NCI-H345 treated with DMSO at 0.1 percent for 48 hours (cell line): Measurements from ENCODE around the gene GTF2IRD1.

Source experiments
- DNase-seq: peaks from one replicate; lab custom pipeline; 2025; ENCODE audit not compliant: unreplicated experiment; lab: John Stamatoyannopoulos, UW

GTF2IRD1 gene

GRCh38 chr7:74584160-74584954 lies 130.7 kb downstream of the GTF2IRD1 start:
- no peak for DNase-seq

- DNase-seq = no peak
Measured at GRCh38 chr7:74585844-74586243, 132.1 kb downstream of the GTF2IRD1 start.

DNA sequence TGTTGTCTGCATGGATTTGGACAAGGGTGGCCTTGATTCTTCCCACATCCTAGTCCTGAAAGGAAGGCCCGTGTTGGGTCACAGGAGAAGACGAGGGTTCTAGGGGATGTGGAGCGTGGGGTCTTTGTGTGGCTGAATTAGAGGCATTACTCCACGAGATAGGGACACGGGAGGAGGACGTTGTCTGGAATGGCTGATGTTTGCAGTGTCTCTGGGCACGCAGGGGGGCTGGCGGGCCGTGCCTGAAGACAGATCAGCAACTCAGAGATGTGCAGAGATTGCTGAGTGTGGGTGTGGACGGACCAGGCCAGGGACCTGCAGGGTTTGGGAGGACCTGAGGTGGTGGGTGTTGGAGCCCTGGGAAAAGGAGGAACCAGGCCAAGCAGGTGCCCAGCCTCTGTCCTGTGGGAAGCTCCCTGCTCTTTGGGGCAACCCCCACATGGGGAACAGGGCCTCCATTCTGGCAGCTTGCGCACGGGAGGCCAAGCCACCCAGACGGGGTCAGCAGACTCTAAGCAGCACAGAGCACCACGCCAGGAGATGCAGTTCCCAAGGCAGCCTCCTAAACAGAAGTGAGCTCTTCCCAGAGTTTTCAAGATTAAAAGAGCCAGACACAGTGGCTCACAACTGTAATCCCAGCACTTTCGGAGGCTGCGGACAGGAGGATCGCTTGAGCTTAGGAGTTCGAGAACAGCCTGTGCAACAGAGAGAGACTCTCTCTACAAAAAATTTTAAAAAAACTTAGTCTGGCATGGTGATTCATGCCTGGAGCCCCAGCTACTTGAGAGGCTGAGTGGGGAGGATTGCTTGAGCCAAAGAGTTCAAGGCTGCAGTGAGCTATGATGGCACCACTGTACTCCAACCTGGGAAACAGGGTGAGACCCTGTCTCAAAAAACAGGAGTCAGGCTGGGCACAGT lies 132.8 kb downstream of the GTF2IRD1 start:
- DNase-seq = no peak

DNA sequence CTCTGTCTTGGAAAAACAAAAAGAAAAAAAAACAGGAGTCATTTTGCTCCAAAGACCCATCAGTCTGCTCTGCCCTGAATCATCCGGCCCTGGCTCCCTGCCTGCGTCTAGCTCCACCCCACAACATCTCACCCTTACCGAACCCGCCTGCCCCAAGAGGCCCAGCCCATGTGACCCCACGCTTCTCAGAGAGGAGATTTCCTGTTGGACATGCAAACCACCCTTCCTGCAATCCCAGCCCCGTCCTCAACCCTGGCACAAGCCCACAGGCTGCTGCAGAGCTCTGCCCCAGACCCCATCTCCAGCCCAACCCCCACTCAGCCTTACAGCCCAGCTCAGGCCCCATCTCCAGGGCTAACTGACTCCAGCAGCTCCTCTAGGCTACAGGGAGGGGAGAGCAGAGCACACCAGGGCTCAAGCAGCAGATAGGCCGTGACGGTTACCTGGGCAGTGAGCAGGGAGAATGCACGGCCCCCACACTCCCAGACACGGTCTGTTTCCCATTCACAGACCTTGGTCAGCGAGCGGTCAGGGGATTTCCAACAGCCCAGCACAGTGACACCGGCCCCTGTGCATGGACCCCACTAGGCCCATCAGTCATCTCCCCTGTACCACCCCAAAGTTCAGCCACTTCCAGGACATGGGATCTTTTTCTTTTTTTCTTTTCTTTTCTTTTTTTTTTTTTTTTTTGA lies 133.9 kb downstream of the GTF2IRD1 start:
- DNase-seq = no peak

GRCh38 chr7:74590813-74591212 lies 137.1 kb downstream of the GTF2IRD1 start:
- no peak for DNase-seq

DNA sequence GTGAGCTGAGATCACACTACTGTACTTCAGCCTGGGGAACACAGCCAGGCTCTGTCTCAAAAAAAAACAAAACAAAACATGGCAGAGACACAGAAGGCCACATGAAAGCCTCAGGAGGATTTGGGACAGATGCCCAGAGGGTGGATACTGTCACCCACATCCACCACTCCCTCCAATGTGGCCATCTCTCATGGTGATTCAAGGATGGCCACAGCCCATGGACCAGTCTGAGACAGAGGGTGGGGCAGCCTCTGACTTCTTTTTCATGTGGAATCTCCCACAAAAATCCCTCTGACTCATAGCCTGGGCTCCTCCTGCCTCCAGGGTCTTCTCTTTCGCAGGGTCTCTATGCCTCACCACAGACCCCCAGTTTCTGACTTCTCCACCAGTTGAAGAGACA lies 144.9 kb downstream of the GTF2IRD1 start:
- no peak for DNase-seq

GRCh38 chr7:74599244-74599643 lies 145.5 kb downstream of the GTF2IRD1 start:
- no peak for DNase-seq

GRCh38 chr7:74604326-74605020 lies 150.8 kb downstream of the GTF2IRD1 start:
- no peak for DNase-seq

DNA sequence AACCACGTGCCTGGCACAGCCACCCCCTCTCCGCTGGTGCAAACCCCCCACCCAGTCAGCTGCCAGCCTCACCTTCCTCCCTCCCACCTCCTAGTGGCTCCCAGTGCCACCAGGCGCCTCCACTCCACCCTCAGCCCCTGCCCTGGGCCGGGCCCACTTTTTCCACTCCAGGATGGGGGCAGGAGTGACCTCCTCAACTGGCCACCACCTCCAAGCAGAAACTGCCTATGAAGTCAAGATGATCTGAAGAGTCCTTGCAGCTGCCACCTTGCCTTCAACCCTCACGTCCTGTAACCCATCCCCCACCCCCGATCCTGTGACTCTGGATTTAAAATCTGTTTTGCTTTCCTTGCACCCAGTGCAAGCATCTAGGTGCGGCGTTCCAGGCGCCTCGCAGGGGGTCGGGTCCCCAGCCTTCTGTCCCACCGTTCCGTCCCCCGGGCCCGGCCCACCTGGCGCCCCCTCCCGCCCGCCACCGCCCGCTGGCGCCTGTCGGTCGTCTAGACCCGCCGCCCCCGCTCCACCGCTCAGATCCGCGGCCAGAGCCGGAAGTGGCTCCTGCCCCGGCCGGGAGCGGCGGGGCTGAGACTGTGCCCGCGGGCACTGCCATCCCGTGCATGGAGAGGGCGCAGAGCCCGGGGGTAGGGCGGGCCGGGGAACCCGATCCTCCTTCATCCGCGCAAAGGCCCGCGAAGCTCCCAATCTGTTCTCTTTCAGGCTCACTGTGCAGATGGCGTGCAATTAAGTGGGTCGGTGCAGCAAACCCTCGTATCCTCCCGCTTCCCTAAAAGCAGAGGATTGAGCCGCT lies 152.6 kb downstream of the GTF2IRD1 start:
- DNase-seq = peak; percentile 43

GRCh38 chr7:74606909-74607510 lies 153.3 kb downstream of the GTF2IRD1 start:
- DNase-seq = no peak

DNA sequence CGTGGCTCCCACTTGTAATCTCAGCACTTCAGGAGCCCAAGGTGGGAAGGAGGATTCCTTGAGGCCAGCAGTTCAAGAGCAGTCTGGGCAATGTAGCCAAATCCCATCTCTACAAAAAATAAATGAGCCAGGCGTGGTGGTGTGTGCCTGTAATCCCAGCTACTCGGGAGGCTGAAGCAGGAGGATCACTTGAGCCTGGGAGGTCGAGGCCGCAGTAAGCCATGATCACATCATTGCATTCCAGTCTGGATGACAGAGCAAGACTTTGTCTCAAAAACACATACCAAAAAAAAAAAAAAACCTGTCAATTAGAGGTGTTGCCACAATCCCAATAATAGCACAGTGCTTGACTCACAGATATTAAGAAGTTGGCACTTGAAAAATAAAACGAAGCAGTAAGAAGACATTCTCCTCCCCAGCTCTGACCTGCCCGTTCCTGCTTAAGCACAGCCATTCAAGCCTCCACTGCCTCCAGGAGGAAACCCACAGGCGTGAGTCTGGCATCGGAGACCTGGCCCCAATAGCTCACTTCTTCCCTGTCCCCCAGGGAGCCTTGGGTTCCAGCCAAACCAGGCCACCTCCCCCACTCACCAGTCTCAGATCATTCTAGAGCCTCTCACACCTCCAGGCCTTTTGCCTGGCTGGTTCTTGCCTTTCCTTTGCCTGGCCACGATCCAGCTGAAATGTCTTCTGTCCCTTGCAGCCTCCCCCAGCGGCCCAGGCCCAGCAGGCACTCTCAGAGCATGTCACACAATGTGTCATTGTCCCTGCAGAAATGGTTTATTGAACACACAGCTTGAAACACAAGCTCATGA lies 158.5 kb downstream of the GTF2IRD1 start:
- peak; percentile 59 for DNase-seq

GRCh38 chr7:74615933-74616780 lies 162.5 kb downstream of the GTF2IRD1 start:
- no peak for DNase-seq

GRCh38 chr7:74617180-74617744 lies 163.6 kb downstream of the GTF2IRD1 start:
- DNase-seq = no peak

GRCh38 chr7:74619235-74619860 lies 165.6 kb downstream of the GTF2IRD1 start:
- peak; percentile 21 for DNase-seq

DNA sequence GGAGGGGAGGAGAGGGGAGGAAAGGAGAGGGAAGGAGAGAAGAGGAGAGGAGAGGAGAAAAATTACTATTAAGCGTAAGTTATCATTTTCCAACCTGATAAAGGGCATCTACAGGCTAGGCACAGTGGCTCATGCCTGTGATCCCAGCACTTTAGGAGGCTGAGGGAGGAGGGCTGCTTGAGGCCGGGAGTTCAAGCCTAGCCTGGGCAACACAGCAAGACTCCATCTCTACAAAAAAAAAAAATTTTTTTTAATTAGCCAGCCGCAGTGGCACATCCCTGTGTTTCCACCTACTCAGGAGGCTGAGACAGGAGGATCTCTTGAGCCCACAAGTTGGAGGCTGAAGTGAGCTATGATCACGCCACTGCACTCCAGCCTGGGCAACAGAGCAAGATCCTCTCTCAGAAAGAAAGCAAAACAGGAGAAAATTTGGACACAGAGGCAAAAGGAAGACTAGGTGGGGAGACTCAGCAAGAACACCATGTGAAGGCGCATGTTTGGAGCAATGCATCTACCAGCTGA lies 168.6 kb downstream of the GTF2IRD1 start:
- DNase-seq = no peak

DNA sequence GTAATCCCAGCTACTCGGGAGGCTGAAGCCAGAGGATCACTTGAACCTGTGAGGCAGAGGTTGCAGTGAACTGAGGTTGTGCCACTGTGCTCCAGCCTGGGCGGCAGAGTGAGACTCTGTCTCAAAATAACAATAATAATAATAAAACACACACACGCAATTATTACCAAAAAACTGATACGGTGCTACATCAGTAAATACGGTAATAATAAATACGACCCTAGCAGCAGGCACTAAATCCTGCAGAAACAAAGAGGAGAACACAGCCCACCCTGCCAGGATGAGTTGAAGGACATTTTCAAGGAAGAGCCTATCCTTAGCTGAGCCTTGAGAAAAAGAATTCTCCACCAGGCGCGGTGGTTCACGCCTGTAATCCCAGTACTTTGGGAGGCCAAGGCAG lies 169.4 kb downstream of the GTF2IRD1 start:
- no peak for DNase-seq

DNA sequence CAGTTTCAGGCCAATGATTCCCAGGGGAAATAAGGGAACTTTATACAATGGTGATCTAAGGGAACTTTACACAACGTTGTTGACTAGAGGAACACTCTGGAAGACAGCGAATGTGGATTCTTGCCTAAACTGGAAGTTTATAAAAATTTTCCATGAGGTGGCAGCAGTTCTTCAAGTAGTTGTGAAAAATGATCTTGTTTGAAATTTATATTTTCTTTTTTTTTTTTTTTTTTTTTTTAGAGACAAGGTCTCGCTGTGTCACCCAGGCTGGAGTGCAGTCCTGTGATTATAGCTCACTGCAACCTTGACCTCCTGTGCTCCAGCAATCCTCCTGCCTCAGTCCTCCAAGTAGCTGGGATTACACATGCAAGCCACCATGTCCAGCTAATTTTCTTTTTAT lies 171.7 kb downstream of the GTF2IRD1 start:
- no peak for DNase-seq
